NOMO-1 treated with DMSO at 0.1 percent for 48 hours (cell line): ENCODE results near the gene SNX27.
"Not testable (repeated sequence)": the region's sequence is repeated elsewhere in the genome, so short reads cannot be mapped to it uniquely, and the experiment has no call there.

Experiments
- DNase-seq: peaks from one replicate; lab custom pipeline; 2025; ENCODE audit not compliant: unreplicated experiment; lab: John Stamatoyannopoulos, UW

Gene SNX27

DNA sequence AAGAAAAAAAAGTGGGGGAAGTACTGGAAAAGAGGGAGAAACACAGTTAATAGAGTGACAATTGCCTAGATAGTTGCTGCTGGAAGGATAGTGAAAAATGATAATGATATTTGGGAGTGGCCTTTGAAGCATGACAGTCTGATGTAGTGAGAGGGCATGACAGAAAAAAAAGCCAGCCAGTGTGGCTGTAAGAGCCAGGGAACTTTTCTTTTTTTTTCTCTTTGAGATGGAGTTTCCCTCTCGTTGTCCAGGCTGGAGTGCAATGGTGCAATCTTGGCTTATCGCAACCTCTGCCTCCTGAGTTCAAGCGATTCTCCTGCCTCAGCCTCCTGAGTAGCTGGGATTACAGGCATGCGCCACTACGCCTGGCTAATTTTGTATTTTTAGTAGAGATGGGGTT is 9.3 kb upstream of the SNX27 start:
- not testable (repeated sequence) for DNase-seq

DNA sequence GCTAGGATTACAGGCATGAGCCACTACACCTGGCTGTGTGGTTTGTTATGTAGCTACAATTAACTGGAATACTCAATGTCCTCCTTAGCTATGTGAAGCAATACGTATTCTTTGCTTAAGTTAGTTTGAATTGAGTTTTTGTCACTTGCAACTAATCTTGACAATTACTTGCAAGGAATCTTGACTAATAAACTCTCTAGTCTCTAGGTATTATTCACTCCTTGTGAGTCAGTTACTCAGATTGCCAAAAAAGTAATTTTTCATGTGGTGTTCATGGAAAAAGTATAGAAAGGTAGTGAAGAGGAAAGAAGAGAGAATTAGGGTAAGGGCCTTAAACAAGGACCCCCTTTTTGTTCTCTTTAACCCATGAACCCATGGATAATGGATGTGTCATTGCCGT is 7.6 kb upstream of the SNX27 start:
- DNase-seq = no peak

DNA sequence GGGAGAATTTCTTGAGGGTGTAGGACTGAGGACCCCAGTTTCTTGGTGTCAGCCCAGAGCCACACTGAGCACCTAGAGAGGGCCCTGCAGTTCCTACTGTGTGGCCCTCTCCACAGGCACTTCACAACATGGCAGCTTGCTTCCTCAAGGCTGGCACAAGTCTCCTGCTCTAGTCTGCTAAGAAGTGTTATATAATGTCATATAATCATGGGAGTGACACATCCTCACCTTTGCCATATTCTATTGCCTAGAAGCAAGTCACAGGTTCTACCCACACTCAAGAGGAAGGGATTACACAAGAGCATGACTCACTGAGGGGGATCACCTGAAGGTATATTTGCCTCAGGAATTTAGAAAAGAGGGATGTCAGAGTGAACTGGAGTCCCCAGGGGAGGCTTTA is 5.5 kb upstream of the SNX27 start:
- no peak for DNase-seq

DNA sequence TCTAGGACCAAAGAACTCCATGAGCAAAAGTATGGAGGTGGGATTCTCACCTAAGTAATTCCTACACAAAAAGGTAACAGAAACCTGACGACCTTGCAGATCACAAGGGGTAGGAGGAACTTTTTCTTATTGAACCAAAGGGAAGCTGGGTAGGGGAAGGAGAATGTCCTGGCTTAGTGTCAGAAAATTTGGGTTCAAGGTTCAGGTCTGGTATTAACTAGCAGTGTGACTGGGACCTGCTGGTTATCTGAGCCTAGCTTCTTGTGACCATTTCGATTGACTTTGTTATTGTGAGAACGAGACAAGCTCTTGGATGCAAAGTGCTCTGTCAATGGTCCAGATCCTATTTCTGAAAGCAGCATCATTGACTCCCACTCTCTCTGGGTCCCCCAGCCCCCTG is 5.0 kb upstream of the SNX27 start:
- DNase-seq = no peak

DNA sequence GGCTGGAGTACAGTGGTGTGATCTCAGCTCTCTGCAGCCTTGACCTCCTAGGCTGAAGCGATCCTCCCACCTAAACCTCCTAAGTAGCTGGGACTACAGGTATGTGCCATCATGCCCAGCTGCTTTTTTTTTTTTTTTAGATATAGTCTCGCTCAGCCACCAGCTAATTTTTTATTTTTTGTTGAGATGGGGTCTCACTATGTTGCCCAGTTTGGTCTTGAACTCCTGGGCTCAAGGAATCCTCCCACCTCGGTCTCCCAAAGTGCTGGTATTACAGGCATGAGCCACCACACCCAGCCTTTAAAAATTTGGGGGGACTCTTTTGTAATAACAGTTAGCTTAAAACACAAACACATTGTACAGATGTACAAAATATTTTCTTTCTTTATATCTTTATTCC is 1.7 kb upstream of the SNX27 start:
- no peak for DNase-seq

DNA sequence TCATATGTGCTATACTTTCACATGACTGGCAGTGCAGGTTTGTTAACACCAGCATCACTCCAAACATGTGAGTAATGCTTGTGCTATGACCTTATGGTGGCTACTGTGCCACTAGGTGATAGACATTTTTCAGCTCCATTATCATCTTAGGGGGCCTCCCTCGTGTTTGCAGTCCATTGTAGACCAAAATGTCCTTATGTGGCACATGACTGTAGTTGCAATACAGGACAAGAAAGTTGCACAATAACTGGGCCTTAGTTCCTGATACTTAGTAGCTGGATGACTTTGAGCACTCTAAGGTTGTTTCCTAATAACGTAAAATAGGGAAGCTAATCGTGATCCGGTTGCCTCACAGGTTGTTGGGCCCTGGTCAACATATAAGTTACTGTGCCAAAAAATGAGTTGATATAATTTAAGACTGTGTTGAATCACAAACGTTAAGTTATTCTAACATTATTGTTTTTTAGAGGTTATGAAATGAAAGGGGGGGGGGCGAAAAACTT is 511 bp upstream of the SNX27 start:
- peak; percentile 99 for DNase-seq

DNA sequence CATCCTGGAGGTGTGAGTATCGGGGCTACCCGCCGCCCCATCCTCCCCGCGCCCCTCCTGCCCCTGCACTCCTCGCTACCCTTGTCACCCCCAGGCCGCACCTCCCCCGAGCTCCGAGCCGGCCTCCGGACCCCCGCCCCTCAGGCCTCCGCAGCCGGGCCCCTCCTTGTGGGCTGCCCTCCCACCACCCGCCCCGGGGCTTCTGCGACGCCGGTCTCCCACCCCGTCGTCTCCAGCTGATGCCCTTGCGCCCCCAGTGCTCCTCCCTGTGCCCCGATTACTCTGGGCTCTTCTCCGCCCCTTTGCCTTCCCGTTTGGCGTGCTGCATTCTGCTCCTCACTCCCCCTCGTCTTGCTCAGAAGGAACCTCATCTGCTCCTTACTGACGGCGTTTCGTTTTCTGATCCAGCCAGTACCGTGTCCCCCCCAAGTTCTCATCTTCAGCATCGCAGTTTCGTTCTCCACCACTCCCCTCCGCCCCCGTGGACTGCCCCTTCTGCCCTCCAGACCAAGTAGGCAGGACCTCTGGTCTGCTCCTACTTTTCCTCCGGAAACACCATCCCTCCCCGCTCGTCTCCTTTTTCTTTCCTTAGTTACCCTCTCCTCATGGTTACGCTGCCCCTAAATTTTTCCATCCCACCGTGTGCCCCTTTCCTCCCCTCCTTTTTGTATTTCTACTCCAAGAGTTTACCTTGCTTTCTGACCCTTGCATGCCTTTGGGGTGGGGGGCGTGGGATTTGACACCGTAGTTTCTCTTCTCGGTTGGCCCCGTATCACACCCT is 841 bp downstream of the SNX27 start:
- peak; percentile 12 for DNase-seq

DNA sequence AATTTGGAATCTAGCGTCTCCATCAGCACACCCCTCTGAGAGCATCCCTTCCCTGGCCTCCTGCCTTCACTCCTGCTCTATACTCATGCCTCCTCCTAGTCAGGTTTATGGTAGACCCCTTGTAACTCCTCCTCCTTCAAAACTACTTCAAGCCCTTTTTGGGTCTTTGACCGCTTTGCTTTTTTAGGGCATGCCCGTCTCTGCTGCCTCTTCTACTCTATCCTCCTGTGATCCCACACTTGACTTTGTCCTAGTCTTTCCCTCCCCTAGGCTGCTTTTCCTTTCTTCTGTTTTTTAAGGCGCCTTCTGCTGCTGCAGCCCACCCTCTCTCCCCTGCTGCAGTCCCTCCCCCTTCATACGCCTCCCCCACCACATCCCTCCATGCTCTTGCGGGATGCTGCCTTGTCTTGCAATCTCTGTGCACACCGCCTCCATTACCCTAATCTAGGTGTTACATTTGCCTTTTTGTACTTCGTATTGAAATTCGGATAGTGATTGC is 1.5 kb downstream of the SNX27 start:
- no peak for DNase-seq

DNA sequence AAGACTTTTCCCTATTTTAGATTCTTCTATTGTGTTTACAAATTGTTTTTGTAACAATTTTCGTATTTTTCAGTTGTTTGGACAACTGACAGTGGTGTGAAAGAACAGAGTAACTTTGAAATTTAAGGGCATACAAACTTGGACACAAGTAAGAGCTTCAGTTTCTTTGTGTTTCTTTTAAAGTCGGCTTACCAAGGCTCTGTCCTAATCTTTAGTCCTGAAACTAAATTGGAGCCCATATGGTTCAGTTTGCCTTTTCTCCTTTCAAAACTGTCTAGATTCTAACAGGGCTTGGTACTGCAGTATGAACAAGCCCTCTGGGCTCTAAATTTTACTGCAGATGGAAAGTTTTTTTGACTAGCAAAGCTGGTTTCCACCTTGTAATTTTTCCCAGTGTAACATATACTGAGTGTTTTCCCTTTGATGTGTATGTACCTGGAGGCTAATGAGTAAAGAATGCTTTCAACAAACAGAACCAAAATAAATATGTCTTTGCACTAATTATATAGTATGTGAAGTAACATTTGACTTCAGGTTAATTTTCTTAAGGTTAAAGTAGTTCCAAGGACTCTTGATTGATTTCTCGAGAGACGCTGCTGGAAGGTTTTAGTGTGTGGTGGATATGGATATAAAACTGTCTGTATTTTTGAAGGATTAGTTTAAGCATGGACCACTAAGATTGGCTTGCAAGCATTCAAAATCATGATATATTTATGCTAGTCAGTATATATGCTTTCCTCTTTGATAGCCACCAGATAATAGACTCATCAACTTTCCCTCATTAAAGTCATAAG is 4.1 kb downstream of the SNX27 start:
- no peak for DNase-seq

DNA sequence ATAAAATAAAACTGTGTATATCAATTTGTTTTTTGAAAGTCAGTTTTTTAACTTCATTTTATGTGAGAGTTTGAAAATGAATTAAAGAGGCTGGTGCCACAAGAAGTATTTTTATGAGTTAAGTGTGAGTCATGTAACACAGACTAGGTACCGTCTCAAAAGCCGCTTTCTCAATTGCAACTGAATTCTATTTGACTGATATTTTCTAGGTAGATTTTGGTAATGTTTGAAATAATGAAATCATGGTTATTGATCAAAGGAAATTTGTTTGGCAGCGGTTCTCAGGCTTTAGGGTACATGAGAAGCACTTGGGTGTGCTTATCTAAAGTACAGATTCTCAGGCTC is 4.6 kb downstream of the SNX27 start:
- peak; percentile 5 for DNase-seq

DNA sequence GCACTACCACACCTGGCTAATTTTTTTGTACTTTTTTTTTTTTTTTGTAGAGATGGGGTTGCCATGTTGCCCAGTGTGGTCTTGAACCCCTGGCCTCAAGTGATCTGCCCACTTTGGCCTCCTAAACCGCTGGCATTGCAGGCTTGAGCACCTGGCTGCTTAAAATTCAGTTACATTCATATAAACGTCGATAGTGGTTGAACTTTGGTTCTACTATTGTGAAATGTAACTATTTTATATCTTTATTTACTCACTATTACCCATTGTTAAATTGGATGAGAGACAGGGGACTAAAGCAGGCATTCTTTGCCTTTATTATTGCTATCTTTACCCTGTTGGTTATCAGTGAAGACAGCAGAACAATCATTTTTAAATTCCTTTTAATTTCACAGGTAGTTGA is 6.2 kb downstream of the SNX27 start:
- DNase-seq = no peak

DNA sequence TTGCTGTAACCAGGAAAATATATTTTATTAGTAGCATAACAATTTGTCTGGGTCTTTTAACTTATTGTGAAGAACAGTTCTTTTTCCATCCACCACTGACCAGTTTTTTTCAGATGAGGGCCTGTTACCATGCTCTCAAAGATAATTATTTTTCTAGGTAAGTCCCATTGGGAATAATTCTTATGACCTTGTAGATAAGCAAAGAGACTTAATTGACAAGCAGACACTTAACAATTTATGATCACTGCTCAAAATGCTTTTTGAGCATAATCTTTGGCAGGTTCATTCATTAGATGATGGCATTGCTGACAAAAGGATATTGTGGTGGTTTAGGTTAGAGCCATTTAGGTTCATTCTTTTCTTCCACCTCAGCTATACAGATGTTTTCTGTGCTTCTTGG is 6.6 kb downstream of the SNX27 start:
- DNase-seq = no peak

DNA sequence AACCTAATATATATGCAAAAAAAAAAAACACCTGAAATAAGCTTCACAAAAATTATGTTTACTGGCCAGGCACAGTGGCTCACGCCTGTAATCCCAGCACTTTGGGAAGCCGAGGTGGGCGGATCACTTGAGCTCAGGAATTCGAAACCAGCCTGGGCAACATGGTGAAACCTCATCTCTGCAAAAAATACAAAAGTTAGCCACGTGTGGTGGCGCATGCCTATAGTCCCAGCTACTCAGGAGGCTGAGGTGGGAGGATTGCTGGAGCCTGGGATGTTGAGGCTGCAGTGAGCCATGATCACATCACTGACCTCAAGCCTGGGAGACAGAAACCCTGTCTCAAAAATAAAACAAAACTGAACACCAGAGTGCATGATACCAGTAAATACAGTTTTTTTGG is 7.1 kb downstream of the SNX27 start:
- not testable (repeated sequence) for DNase-seq

DNA sequence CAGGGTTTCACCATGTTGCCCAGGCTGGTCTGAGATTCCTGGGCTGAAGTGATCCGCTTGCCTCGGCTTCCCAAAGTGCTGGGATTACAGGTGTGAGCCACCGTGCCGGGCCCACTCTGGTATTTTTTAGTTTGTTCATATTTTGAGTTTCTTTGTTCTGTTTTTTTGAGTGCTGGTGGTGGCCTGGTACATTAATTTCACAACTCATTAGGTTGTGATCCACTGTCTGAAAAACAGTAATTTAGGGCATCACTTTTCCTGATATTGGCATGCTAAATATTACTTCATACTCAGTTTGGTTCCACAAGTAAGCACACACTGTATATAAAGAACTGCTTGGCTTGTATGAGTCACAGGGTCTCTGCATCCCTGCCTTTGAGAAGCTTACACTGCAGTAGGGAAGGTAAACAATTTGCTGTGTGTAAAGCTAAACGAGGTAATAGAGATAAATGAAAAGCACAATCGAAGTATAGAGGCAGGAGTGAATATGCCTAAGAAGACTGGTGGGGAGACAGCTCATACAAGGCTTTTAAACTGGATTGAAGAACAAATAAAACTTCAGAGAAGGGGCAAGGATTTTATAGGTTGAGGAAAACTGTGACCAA is 7.7 kb downstream of the SNX27 start:
- no peak for DNase-seq

DNA sequence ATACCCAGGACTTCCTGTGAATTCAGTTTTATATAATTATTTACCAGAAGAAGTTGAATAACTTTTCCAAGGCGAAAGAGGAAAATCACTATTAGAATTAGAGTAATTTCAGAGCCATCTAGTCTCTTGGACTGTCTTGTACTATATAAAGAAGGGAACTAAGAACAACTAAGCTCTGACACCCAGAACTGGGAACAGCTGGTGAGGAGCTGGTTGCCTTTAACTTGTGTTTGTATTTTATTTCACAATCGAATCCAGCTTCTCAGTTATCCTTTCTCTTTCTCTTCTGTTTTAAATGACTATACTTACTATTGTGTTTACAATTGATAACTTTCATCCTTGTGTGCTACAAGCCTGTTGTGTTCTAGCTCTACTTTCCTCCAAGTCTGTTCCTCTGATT is 8.4 kb downstream of the SNX27 start:
- peak; percentile 52 for DNase-seq

DNA sequence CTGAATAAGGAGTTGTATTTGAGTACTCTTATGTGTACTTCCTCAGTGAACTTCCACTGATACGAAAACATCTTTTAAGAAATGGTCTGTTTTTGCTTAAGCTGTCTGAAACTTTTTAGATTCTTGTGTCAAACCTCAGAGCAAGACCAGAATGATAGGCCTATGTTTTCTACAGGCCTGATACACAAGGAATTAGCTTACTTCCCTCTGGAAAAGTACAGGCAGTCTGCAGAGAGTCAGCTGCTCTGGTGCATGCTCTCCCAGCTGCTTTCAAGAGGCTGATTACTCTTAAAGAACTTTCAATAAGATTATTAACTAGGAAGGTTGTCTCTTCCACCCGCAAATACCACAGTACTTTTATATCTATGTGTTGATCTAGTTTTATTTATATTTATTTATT is 9.5 kb downstream of the SNX27 start:
- DNase-seq = no peak

DNA sequence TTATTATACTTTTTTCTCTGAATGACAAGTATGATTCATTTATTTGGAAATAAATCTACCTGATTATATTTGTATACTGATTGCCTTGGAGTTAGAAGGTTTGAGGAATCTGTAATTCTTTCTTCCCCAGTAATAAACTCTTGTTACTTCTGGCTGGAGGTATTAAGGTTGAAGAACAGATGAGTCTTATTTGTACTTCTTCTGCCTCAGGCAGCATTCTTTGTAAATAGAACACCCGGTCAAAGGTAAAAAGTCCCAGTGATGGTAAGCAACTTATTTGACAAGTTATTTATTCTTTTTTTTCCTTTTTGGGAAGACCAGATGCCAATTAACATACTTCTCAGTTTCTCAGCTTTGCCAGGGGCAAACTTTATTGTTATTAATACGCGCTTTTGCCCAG is 12.9 kb downstream of the SNX27 start:
- DNase-seq = no peak

DNA sequence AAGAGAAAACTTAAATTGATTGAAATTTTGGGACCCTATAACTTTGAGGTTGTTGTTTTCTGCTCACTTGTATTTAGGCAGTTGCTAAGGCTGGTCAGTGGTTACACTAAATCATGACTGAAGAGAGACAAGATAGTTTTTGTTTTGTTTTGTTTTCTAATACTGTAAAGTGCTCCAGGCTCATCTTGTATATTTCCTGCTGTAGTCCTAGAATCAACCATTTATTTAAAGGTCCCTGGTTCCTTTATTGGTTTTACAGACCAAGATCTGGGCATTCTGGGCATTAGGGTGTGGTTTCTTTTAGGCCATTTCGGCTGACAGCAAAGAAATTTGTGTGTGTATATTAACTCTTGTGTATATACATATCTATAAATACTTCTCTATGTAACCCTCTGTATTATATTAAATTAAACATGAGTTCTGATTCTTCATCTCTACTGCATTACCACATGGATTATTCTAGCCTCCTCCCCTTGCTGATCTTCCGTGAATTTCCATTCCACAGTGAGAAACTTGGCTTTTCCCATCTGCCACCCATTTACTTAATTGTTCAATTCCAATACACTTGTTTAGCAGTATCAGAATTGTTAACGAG is 15.0 kb downstream of the SNX27 start:
- no peak for DNase-seq

DNA sequence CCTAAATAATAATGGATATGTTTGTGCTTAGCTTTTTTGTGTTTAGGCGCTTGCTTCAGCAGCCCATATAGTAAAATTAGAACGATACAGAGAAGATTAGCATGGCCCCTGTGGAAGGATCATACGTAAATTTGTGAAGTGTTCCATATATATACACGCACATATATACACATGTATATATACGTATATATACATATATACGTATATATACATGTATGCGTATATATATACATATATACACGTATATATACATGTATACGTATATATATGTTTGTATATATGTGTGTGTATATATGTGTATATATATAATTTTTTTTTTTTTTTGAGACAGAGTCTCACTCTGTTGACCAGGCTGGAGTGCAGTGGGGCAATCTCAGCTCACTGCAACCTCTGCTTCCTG is 17.4 kb downstream of the SNX27 start:
- DNase-seq = no peak

DNA sequence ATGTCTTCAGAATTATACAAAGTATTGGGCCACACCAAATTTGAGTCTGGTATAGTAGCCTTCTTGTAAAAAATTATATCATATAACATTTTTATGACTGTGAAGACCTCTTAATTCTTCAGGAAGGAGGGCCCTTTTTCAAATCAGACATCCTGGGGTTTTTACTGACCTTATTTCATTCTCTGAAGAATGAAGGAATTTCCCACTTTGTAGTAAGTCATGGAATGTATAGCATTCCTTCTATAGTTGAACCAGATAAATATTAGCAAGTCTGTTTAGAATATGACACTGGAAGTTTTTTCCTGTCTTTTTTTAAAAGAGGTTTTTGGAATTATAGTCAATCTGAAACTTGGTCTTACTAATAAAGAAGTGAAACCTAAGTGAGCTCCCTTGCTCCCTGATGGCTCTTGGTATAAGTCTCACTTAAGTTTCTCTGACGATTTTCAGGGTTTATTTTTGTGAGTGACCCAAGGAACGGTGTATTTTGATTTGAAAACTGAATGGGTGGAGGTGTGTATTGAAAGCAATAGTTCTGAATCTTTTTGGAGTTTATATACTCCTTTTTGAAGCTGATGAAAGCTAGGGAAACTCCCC is 23.7 kb downstream of the SNX27 start:
- DNase-seq = peak; percentile 11
